ENCODE measurements around the gene LTB4R2. TPM values are rescaled to one million over a fixed set of nuclear protein-coding genes. Genes with fewer than 3 reads are reported as not detected.

Gene LTB4R2
- total RNA-seq, 1 donor from 2014 or later: 1.5 TPM

GRCh38 chr14:24356208-24356607, 46.3 kb downstream of the LTB4R2 start:
- DNase-seq (ENCODE audit: low read depth): no peak
- peaks cover 7% of the 10 kb centered on the region for H3K27me3 ChIP-seq (ENCODE audit: control insufficient read depth, insufficient read depth, low read length)
- H3K4me3 ChIP-seq (ENCODE audit: low read depth, low read length): no peak overlapping the region
- TF ChIP-seq CTCF (IDR thresholded peaks at IDR 0.05; ENCODE audit: insufficient read depth, low read length, poor library complexity, severe bottlenecking): no peak
- no peaks in the 10 kb centered on the region for H3K36me3 ChIP-seq (ENCODE audit: control insufficient read depth, insufficient read depth, low read length)

GRCh38 chr14:24360281-24360680, 50.3 kb downstream of the LTB4R2 start:
- no peaks in the 10 kb centered on the region for H3K27me3 ChIP-seq (ENCODE audit: control insufficient read depth, insufficient read depth, low read length)
- TF ChIP-seq CTCF (IDR thresholded peaks at IDR 0.05; ENCODE audit: insufficient read depth, low read length, poor library complexity, severe bottlenecking): no peak
- no peaks in the 10 kb centered on the region for H3K36me3 ChIP-seq (ENCODE audit: control insufficient read depth, insufficient read depth, low read length)
- no peak overlapping the region for H3K4me3 ChIP-seq (ENCODE audit: low read depth, low read length)
- DNase-seq (ENCODE audit: low read depth): no peak

- DNase-seq (ENCODE audit: low read depth): no peak
- TF ChIP-seq CTCF (IDR thresholded peaks at IDR 0.05; ENCODE audit: insufficient read depth, low read length, poor library complexity, severe bottlenecking): no peak
- Histone ChIP-seq H3K27me3 (ENCODE audit: control insufficient read depth, insufficient read depth, low read length) (no peaks in the 10 kb centered on the region), H3K4me3 (ENCODE audit: low read depth, low read length) (no peak overlapping the region), H3K36me3 (ENCODE audit: control insufficient read depth, insufficient read depth, low read length) (no peaks in the 10 kb centered on the region)
These were observed 51.4 kb downstream of the LTB4R2 start for GRCh38 chr14:24361326-24361725.

Other genes starting within 250 kb of the LTB4R2 start
- not detected in 2 replicates for gene CPNE6, start 238.6 kb upstream of the LTB4R2 start, total RNA-seq
- 127 and 142 TPM in 2 replicates for gene PCK2, start 215.8 kb upstream of the LTB4R2 start, total RNA-seq
- gene DCAF11, start 195.4 kb upstream of the LTB4R2 start, total RNA-seq: 63.3 and 83.9 TPM in 2 replicates
- gene NRL, start 195.2 kb upstream of the LTB4R2 start, total RNA-seq: 3.6 and 4.8 TPM in 2 replicates
- not detected in 2 replicates for gene FITM1, start 179.5 kb upstream of the LTB4R2 start, total RNA-seq
- gene PSME1, start 173.9 kb upstream of the LTB4R2 start, total RNA-seq: 216 and 234 TPM in 2 replicates
- gene EMC9, start 168.5 kb upstream of the LTB4R2 start, total RNA-seq: 17.1 and 23.2 TPM in 2 replicates
- 110 and 115 TPM in 2 replicates for gene PSME2, start 163.5 kb upstream of the LTB4R2 start, total RNA-seq
- 70.7 and 77.0 TPM in 2 replicates for gene RNF31, start 162.6 kb upstream of the LTB4R2 start, total RNA-seq
- 66.5 and 71.3 TPM in 2 replicates for gene IRF9, start 148.9 kb upstream of the LTB4R2 start, total RNA-seq
- gene REC8, start 138.1 kb upstream of the LTB4R2 start, total RNA-seq: 69.2 and 77.8 TPM in 2 replicates
- 59.3 and 67.2 TPM in 2 replicates for gene IPO4, start 121.3 kb upstream of the LTB4R2 start, total RNA-seq
- 55.6 and 58.1 TPM in 2 replicates for gene TM9SF1, start 114.7 kb upstream of the LTB4R2 start, total RNA-seq
- not detected in 2 replicates for gene TSSK4, start 104.4 kb upstream of the LTB4R2 start, total RNA-seq
- gene CHMP4A, start 96.7 kb upstream of the LTB4R2 start, total RNA-seq: 92.8 and 112 TPM in 2 replicates
- 11.8 and 19.9 TPM in 2 replicates for gene MDP1, start 94.1 kb upstream of the LTB4R2 start, total RNA-seq
- 157 and 180 TPM in 2 replicates for gene NEDD8, start 77.8 kb upstream of the LTB4R2 start, total RNA-seq
- 54.7 and 56.6 TPM in 2 replicates for gene GMPR2, start 77.2 kb upstream of the LTB4R2 start, total RNA-seq
- gene TINF2, start 67.5 kb upstream of the LTB4R2 start, total RNA-seq: 57.3 and 67.2 TPM in 2 replicates
- 3.1 and 12.3 TPM in 2 replicates for gene TGM1, start 47.0 kb upstream of the LTB4R2 start, total RNA-seq
- gene RABGGTA, start 38.5 kb upstream of the LTB4R2 start, total RNA-seq: 54.0 and 59.2 TPM in 2 replicates
- 44.9 and 48.5 TPM in 2 replicates for gene DHRS1, start 10.4 kb upstream of the LTB4R2 start, total RNA-seq
- 27.1 and 28.7 TPM in 2 replicates for gene NOP9, start 10.3 kb upstream of the LTB4R2 start, total RNA-seq
- 1.1 and 3.8 TPM in 2 replicates for gene CIDEB, start 2.2 kb upstream of the LTB4R2 start, total RNA-seq
- gene LTB4R, start 1.4 kb downstream of the LTB4R2 start, total RNA-seq: 2.8 and 4.7 TPM in 2 replicates
- gene ADCY4, start 24.9 kb downstream of the LTB4R2 start, total RNA-seq: 4.0 and 9.0 TPM in 2 replicates
- 2.3 and 2.9 TPM in 2 replicates for gene RIPK3, start 29.9 kb downstream of the LTB4R2 start, total RNA-seq
- 8.0 and 14.0 TPM in 2 replicates for gene NFATC4, start 58.0 kb downstream of the LTB4R2 start, total RNA-seq
- gene NYNRIN, start 88.9 kb downstream of the LTB4R2 start, total RNA-seq: 6.0 and 6.3 TPM in 2 replicates
- gene CBLN3, start 119.5 kb downstream of the LTB4R2 start, total RNA-seq: 0.34 and 0.88 TPM in 2 replicates
- 44.0 and 47.8 TPM in 2 replicates for gene KHNYN, start 119.8 kb downstream of the LTB4R2 start, total RNA-seq
- 29.7 and 44.8 TPM in 2 replicates for gene SDR39U1, start 132.6 kb downstream of the LTB4R2 start, total RNA-seq
- gene CMA1, start 198.1 kb downstream of the LTB4R2 start, total RNA-seq: not detected in 2 replicates